PC-9 (cell line): ENCODE data around the gene C11orf21.

ENCODE experiments used
- CTCF ChIP-seq: fragments of 200-600 bp; sonication (generic); conservative IDR thresholded peaks from 2 replicates; pipeline ENCODE4 v1.6.1; 2017; ENCODE audit warnings: mixed run types, antibody characterized with exemption, mild to moderate bottlenecking, moderate library complexity
- EZH2 ChIP-seq: fragments of 200-600 bp; sonication (generic); IDR thresholded peaks from 2 replicates; pipeline ENCODE4 v1.8.0; 2017; ENCODE audit warnings: antibody characterized with exemption, low read depth

- TF ChIP-seq CTCF (no peak), EZH2 (no peak)
Observed at GRCh38 chr11:2263724-2264360, 37.9 kb downstream of the C11orf21 start.
